ENCODE results near the gene PLSCR4. TPM values are rescaled to one million over a fixed set of nuclear protein-coding genes. Genes with fewer than 3 reads are reported as not detected.

PLSCR4 gene
- total and polyA plus RNA-seq, 2 of the 4 experiments (the other 2 are of a cell fraction), result 3.8 to 4.4 TPM

GRCh38 chr3:146199762-146200161 is 51.1 kb downstream of the PLSCR4 start:
- Histone ChIP-seq H4K91ac (ENCODE audit: insufficient read depth, low read depth, low read length) (no peak overlapping the region), H3K79me1 (ENCODE audit: low read depth in 1 of 2, low read length in 2 of 2) (no peaks in the 10 kb centered on the region), H2BK20ac (ENCODE audit: low read depth, low read length) (no peak overlapping the region), H4K5ac (ENCODE audit: low read depth, low read length) (no peak overlapping the region), H3K9me1 (ENCODE audit: insufficient read depth, low read length) (no peaks in the 10 kb centered on the region), H2BK15ac (ENCODE audit: low read depth, low read length) (no peak overlapping the region), H2BK5ac (ENCODE audit: low read depth, low read length, poor library complexity, severe bottlenecking) (no peak overlapping the region), H4K8ac (ENCODE audit: low read depth in 2 of 2, low read length in 2 of 2) (no peak overlapping the region), H2AFZ (replicated peaks; ENCODE audit: low read length, poor library complexity) (no peak overlapping the region), H3K9ac (ENCODE audit: low read depth, low read length) (no peak overlapping the region), H3K27me3 (ENCODE audit: control insufficient read depth, insufficient read depth, low read length) (no peaks in the 10 kb centered on the region), H3K18ac (ENCODE audit: low read depth, low read length) (no peak overlapping the region), H2AK9ac (replicated peaks; ENCODE audit: low read depth, low read length, poor library complexity) (no peak overlapping the region), H3K4me1 (ENCODE audit: control insufficient read depth, insufficient read depth, low read length) (no peaks in the 10 kb centered on the region), H3K4ac (ENCODE audit: low read depth, low read length) (no peak overlapping the region), H4K20me1 (ENCODE audit: insufficient read depth, low read length) (no peaks in the 10 kb centered on the region), H2AK5ac (ENCODE audit: low read depth, low read length) (no peak overlapping the region), H3K4me2 (ENCODE audit: low read depth, low read length) (no peak overlapping the region), H3K36me3 (ENCODE audit: control insufficient read depth, insufficient read depth, low read length) (no peaks in the 10 kb centered on the region), H3K27ac (ENCODE audit: insufficient read depth, low read length) (no peak overlapping the region), H2BK120ac (ENCODE audit: low read depth, low read length) (no peak overlapping the region), H3K14ac (replicated peaks; ENCODE audit: low read depth, low read length) (no peak overlapping the region), H3K4me3 (ENCODE audit: insufficient read depth, low read depth, low read length) (no peak overlapping the region), H3K23ac (ENCODE audit: low read depth, low read length) (no peak overlapping the region), H3K56ac (ENCODE audit: extremely low read depth, insufficient read depth, low read length) (no peak overlapping the region), H3K9me3 (ENCODE audit: control insufficient read depth, insufficient read depth, low read length) (no peaks in the 10 kb centered on the region)
- no peak for DNase-seq
- intact Hi-C loops (cut with micrococcal nuclease) (no loop called here), dilution Hi-C loops (cut with HindIII; ENCODE audit: low sequenced_read_pairs, unreplicated experiment) (no loop called here), in situ Hi-C loops (cut with MboI; ENCODE audit: low sequenced_read_pairs) (no loop called here)
- no peak for TF ChIP-seq RCOR1 (IDR thresholded peaks at IDR 0.05; ENCODE audit: insufficient replicate concordance, low read length)
- TF ChIP-seq MAFK (IDR thresholded peaks at IDR 0.05; ENCODE audit: low read depth, low read length), result no peak
- TF ChIP-seq FOS (IDR thresholded peaks at IDR 0.05; ENCODE audit: low read depth, low read length), result no peak
- no peak for TF ChIP-seq CTCF (conservative IDR thresholded peaks at IDR 0.05; ENCODE audit: low read depth, low read length)
- no peak for TF ChIP-seq BHLHE40 (IDR thresholded peaks at IDR 0.05; ENCODE audit: low read depth, low read length)
- TF ChIP-seq RAD21 (IDR thresholded peaks at IDR 0.05; ENCODE audit: low read length), result no peak
- TF ChIP-seq NFE2L2 (IDR thresholded peaks at IDR 0.05; ENCODE audit: low read depth, low read length), result no peak
- TF ChIP-seq CHD1 (IDR thresholded peaks at IDR 0.05; ENCODE audit: low read depth, low read length), result no peak
- TF ChIP-seq ELK1 (IDR thresholded peaks at IDR 0.05; ENCODE audit: borderline replicate concordance, low read depth, low read length), result no peak
- TF ChIP-seq POLR2A (IDR thresholded peaks at IDR 0.05; ENCODE audit: low read depth, low read length), result no peak
- TF ChIP-seq MXI1 (IDR thresholded peaks at IDR 0.05; ENCODE audit: borderline replicate concordance, low read depth, low read length), result no peak
- TF ChIP-seq RFX5 (IDR thresholded peaks at IDR 0.05; ENCODE audit: low read depth, low read length), result no peak
- no peak for TF ChIP-seq USF2 (IDR thresholded peaks at IDR 0.05; ENCODE audit: low read depth, low read length)
- no peak for TF ChIP-seq SMC3 (IDR thresholded peaks at IDR 0.05; ENCODE audit: low read depth, low read length)
- no peak for TF ChIP-seq MAZ (IDR thresholded peaks at IDR 0.05; ENCODE audit: borderline replicate concordance, low read depth, low read length)
- TF ChIP-seq CEBPB (IDR thresholded peaks at IDR 0.05; ENCODE audit: low read depth, low read length), result no peak
- no CpG with 5 or more reads among the region's 5 CpGs for WGBS, 2 experiments (ENCODE audit: extremely low coverage in 2 of 2, insufficient read length in 1 of 2)
- POLR2A ChIA-PET (ENCODE audit: unreplicated experiment), result no interaction called here
- no peak for ATAC-seq (ENCODE audit: low read depth)
- CTCF ChIA-PET, result no interaction called here
- no TSS peak for BruUV-seq (replicated peaks)
